Fibroblast of the aortic adventitia (primary cell): ENCODE results near the gene CLOCK. TPM values are rescaled to one million over a fixed set of nuclear protein-coding genes. Genes with fewer than 3 reads are reported as not detected.

Experiments
- DNase-seq: peaks from one replicate; pipeline ENCODE4 v3.0.0-alpha.2; 2010; ENCODE audit warnings: low read depth
- H3K4me3 ChIP-seq: 2 replicates; pipeline ENCODE4 v1.5.1; 2011; ENCODE audit warnings: low read depth, mild to moderate bottlenecking, control low read depth, low read length, moderate library complexity
- total RNA-seq: library from RNA; depleted of rRNA; stranded (reverse); fragments of >200 nt; gene quantifications from 2 replicates; pipeline ENCODE4 v1.2.3, GENCODE V29; 2012; ENCODE audit warnings: low replicate concordance
- TF ChIP-seq, protein P1 (sequence below): IDR thresholded peaks from 2 replicates; pipeline ENCODE4 v1.5.1; 2011; ENCODE audit warnings: mild to moderate bottlenecking, low read length, control low read depth, inconsistent platforms; ENCODE audit not compliant: insufficient read depth

The CLOCK gene
- total RNA-seq, 1 donor: 39.0 TPM

DNA sequence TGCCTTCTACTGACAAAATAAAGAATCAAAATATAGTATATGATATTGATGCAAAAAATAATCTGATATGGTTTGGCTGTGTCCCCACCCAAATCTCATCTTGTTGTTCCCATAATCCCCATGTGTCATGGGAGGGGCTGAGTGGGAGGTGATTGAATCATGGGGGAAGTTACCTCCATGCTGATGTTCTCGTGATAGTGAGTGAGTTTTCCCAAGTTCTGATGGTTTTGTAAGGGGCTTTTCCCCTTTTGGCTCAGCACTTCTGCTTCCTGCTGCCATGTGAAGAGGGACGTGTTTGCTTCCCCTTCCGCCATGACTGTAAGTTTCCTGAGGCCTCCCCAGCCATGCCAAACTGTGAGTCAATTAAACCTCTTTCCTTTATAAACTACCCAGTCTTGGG is 80.7 kb downstream of the CLOCK start:
- H3K4me3 ChIP-seq: no peak overlapping the region
- DNase-seq: no peak
- TF ChIP-seq, protein P1, sequence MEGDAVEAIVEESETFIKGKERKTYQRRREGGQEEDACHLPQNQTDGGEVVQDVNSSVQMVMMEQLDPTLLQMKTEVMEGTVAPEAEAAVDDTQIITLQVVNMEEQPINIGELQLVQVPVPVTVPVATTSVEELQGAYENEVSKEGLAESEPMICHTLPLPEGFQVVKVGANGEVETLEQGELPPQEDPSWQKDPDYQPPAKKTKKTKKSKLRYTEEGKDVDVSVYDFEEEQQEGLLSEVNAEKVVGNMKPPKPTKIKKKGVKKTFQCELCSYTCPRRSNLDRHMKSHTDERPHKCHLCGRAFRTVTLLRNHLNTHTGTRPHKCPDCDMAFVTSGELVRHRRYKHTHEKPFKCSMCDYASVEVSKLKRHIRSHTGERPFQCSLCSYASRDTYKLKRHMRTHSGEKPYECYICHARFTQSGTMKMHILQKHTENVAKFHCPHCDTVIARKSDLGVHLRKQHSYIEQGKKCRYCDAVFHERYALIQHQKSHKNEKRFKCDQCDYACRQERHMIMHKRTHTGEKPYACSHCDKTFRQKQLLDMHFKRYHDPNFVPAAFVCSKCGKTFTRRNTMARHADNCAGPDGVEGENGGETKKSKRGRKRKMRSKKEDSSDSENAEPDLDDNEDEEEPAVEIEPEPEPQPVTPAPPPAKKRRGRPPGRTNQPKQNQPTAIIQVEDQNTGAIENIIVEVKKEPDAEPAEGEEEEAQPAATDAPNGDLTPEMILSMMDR: no peak

DNA sequence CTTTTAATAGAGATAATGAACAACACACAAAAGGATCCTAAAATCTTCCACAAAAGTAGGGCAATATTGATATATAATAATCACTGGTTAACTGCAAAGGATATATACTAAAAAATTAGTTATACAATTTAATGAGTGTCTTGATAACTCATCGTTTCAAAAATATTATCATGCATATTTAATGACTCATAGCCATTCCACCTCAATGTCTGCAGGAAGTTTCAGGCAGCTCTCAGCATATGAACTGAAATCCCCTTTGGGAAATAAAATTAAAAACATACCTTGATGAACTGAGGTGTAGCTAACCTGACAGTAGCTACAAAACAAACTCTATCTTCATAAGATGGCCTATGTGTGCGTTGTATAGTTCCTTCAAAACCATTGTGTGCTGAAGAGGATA is 88.1 kb downstream of the CLOCK start:
- no peak overlapping the region for H3K4me3 ChIP-seq
- TF ChIP-seq, protein P1: no peak
- DNase-seq: no peak

DNA sequence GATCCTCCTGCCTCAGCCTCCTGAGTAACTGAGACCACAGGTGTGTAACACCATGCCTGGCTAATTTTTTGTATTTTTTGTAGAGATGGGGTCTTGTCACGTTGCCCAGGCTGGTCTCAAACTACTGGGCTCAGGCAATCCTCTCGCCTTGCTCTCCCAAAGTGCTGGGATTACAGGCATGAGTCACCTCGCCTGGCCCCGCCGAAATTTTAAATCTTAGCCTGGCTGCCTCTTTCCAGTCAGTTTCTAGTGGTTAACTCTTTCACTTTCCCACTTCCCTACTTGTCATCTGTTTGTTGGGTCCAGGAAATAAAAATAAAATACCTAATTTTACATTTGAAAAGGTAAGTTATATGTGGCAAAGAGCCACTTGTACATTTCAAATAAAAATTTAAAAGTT is 88.5 kb downstream of the CLOCK start:
- DNase-seq: peak; percentile 39
- no peak overlapping the region for H3K4me3 ChIP-seq
- TF ChIP-seq, protein P1: no peak

DNA sequence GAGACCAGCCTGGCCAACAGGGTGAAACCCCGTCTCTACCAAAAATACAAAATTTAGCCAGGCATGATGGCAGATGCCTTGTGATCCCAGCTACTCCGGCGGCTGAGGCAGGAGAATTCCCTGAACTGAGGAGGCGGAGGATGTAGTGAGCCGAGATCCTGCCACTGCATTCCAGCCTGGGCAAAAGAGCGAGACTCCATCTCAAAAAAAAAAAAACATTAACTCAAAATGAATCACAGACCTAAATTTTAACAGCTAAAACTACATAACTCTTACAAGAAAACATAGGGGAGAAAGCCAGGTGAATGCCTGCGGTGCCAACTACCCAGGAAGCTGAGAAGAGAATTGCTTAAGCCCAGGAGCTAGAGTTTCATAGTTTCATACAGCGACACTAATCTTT is 96.1 kb downstream of the CLOCK start:
- H3K4me3 ChIP-seq: no peak overlapping the region
- DNase-seq: no peak
- TF ChIP-seq, protein P1: no peak

DNA sequence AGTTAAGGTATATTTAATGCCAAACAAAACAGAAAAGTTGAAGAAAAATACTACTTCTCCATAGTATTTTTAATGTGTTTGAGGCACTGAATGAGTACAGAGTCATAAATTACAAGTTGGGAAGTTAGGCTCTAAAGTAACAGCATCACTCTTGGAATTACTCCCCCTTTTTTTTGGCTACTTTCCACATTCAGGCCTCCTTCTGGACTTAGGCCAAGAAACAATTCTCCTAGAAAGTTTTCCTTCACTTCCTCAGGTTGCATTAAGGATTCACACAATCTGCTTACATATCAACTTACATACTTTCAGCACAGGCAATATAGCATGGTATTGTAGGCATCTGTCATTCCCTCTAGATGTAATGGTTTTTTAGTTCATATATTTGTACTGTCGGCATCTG is 98.9 kb downstream of the CLOCK start:
- TF ChIP-seq, protein P1: no peak
- H3K4me3 ChIP-seq: no peak overlapping the region
- DNase-seq: peak; percentile 44

DNA sequence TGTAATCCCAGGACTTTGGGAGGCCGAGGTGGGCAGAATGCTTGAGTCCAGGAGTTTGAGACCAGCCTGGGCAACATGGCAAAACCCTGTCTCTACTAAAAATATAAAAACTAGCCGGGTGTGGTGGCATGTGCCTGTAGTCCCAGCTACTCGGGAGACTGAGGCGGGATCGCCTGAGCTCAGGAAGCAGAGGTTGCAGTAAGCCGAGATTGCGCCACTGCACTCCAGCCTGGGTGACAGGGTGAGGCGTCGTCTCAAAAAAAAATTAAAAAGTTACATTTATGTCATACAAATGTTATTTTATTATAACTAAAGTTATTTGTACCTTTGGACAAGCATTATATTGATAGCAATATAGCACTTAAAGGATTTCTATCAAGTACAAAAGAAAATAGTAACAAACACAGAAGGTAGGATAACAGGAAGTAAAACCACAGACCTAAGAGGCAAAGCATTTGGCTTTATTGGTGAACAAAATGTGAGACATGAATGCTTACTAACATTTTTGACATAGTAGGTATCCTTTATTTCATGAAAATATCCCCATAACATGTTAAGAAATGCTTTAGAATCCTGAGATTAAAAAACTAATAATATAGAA is 99.5 kb downstream of the CLOCK start:
- TF ChIP-seq, protein P1: no peak
- H3K4me3 ChIP-seq: no peak overlapping the region
- DNase-seq: no peak

DNA sequence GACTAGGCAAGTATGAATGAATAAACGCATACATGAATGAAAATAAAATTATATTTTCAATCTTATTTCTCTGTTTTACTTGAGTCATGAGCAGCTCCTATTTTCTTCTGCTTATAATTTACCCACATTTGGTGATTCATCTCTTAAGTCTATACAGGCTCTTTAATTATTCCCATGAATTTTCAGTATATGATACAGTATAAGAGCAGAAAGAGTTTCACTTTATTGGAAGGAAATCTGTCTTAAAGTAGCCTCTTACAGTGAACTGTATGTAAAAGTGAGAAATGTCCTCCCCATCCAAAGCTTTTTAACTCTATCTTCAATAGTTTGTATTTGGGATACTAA is 100.2 kb downstream of the CLOCK start:
- TF ChIP-seq, protein P1: no peak
- no peak overlapping the region for H3K4me3 ChIP-seq
- DNase-seq: no peak
